Upper lobe of left lung (tissue), 4 donors: ENCODE measurements around the gene COTL1.

Experiments
- EP300 ChIP-seq, 4 donors: sonication (generic); formaldehyde crosslinking; IDR thresholded peaks; one replicate each; pipeline ENCODE4 v1.5.1; 2017; ENCODE audit warnings: antibody characterized with exemption in 4 of 4, control low read depth in 2 of 4
- POLR2A ChIP-seq, 4 donors: fragments of 450-650 bp; IDR thresholded peaks; one replicate each; pipeline ENCODE4 v1.5.1; 2016 to 2017; ENCODE audit warnings: antibody characterized with exemption in 4 of 4, mild to moderate bottlenecking in 2 of 4
- POLR2AphosphoS5 ChIP-seq, 2 donors: sonication (generic); formaldehyde crosslinking; IDR thresholded peaks; one replicate each; pipeline ENCODE4 v1.5.1; 2017; ENCODE audit warnings: antibody characterized with exemption in 2 of 2
- TF ChIP-seq, protein P1 (sequence below), 6 experiments: fragments of 450-650 bp in 4 of 6; fragments of 200-600 bp in 2 of 6; sonication (generic) in 2 of 6; IDR thresholded peaks; one replicate each; pipeline ENCODE4 v1.5.1; 2016 to 2019; ENCODE audit warnings: antibody characterized with exemption in 6 of 6

GRCh38 chr16:84635702-84636101 is 17.8 kb upstream of the COTL1 start:
- no peak for TF ChIP-seq POLR2A (IDR thresholded peaks at IDR 0.05)
- no peak for TF ChIP-seq POLR2AphosphoS5 (IDR thresholded peaks at IDR 0.05)
- TF ChIP-seq, protein P1, sequence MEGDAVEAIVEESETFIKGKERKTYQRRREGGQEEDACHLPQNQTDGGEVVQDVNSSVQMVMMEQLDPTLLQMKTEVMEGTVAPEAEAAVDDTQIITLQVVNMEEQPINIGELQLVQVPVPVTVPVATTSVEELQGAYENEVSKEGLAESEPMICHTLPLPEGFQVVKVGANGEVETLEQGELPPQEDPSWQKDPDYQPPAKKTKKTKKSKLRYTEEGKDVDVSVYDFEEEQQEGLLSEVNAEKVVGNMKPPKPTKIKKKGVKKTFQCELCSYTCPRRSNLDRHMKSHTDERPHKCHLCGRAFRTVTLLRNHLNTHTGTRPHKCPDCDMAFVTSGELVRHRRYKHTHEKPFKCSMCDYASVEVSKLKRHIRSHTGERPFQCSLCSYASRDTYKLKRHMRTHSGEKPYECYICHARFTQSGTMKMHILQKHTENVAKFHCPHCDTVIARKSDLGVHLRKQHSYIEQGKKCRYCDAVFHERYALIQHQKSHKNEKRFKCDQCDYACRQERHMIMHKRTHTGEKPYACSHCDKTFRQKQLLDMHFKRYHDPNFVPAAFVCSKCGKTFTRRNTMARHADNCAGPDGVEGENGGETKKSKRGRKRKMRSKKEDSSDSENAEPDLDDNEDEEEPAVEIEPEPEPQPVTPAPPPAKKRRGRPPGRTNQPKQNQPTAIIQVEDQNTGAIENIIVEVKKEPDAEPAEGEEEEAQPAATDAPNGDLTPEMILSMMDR (IDR thresholded peaks at IDR 0.05): no peak
- TF ChIP-seq EP300 (IDR thresholded peaks at IDR 0.05): no peak
